Neural progenitor cell (in vitro differentiated cells): Measurements from ENCODE around the gene HNRNPM.

Source experiments
- CTCF ChIP-seq: fragments of 200-600 bp; sonication (generic); IDR thresholded peaks from 2 replicates; pipeline ENCODE4 v1.5.1; 2017; ENCODE audit warnings: antibody characterized with exemption, mild to moderate bottlenecking
- EZH2 ChIP-seq: fragments of 200-600 bp; sonication (generic); IDR thresholded peaks from 2 replicates; pipeline ENCODE4 v1.6.1; 2017; ENCODE audit warnings: antibody characterized with exemption, mild to moderate bottlenecking, moderate library complexity

DNA sequence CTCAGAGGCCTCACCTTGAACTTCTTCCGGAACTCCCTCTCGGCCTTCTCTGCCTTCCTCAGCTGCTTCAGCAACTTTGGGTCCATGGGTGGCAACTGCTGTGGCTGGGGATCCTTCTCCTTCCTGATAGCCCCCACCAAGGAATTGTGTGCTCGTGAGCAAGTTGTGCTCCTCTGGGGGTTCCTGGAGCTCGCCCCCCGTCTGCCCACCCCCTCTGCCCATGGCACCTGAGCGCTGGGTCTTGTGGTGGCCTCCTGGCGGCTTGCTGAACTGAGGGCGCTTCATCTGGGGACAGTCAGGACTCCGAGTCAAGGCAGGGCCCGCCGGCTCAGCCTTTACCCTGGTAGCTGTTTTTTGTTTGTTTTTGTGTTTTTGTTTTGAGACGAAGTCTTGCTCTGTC lies 46.1 kb downstream of the HNRNPM start:
- TF ChIP-seq CTCF (no peak), EZH2 (no peak)
